ENCODE data around the gene FAM3C.

Gene FAM3C

GRCh38 chr7:121410829-121411596 is 14.9 kb upstream of the FAM3C start:
- peak; percentile 32 for DNase-seq

- no peak for DNase-seq
These were observed 10.8 kb upstream of the FAM3C start for GRCh38 chr7:121406944-121407343.

- DNase-seq = no peak
These were observed 10.4 kb upstream of the FAM3C start for GRCh38 chr7:121406461-121406860.

GRCh38 chr7:121404348-121404747 is 8.2 kb upstream of the FAM3C start:
- DNase-seq = no peak

- DNase-seq = no peak
These were observed 6.6 kb upstream of the FAM3C start for GRCh38 chr7:121402701-121403100.

GRCh38 chr7:121401896-121402295 is 5.8 kb upstream of the FAM3C start:
- no peak for DNase-seq

- peak; percentile 22 for DNase-seq
These were observed 2.1 kb upstream of the FAM3C start for GRCh38 chr7:121398246-121398645.

- DNase-seq = no peak
These were observed 1.7 kb upstream of the FAM3C start for GRCh38 chr7:121397822-121398221.

GRCh38 chr7:121397361-121397760 is 1.3 kb upstream of the FAM3C start:
- DNase-seq = no peak

- DNase-seq = peak; percentile 50
These were observed 581 bp downstream of the FAM3C start for GRCh38 chr7:121395494-121395960.

GRCh38 chr7:121394709-121395140 is 1.4 kb downstream of the FAM3C start:
- DNase-seq = no peak

GRCh38 chr7:121393005-121393366 is 3.1 kb downstream of the FAM3C start:
- no peak for DNase-seq

- DNase-seq = no peak
These were observed 3.7 kb downstream of the FAM3C start for GRCh38 chr7:121392277-121393004.

- no peak for DNase-seq
These were observed 4.4 kb downstream of the FAM3C start for GRCh38 chr7:121391686-121392085.

GRCh38 chr7:121390617-121391016 is 5.5 kb downstream of the FAM3C start:
- DNase-seq = no peak

- no peak for DNase-seq
These were observed 6.0 kb downstream of the FAM3C start for GRCh38 chr7:121390109-121390508.

- no peak for DNase-seq
These were observed 7.2 kb downstream of the FAM3C start for GRCh38 chr7:121388950-121389349.

GRCh38 chr7:121385800-121386179 is 10.3 kb downstream of the FAM3C start:
- DNase-seq = peak; percentile 12

GRCh38 chr7:121385056-121385799 is 10.9 kb downstream of the FAM3C start:
- no peak for DNase-seq

GRCh38 chr7:121384265-121384664 is 11.8 kb downstream of the FAM3C start:
- DNase-seq = no peak

GRCh38 chr7:121383235-121383910 is 12.7 kb downstream of the FAM3C start:
- no peak for DNase-seq

GRCh38 chr7:121382473-121382872 is 13.6 kb downstream of the FAM3C start:
- DNase-seq = no peak

GRCh38 chr7:121379930-121380329 is 16.2 kb downstream of the FAM3C start:
- DNase-seq = no peak
